H9 (cell line): ENCODE measurements around the gene MLLT3. TPM values are rescaled to one million over a fixed set of nuclear protein-coding genes. Genes with fewer than 3 reads are reported as not detected.

Source experiments
- DNase-seq: peaks from one replicate; pipeline ENCODE4 v3.0.0-alpha.2; 2017
- H2AFZ ChIP-seq: one replicate; pipeline ENCODE4 v1.6.1; 2013; ENCODE audit warnings: mild to moderate bottlenecking, low read length, control low read depth, moderate library complexity
- H2AK5ac ChIP-seq: 2 replicates; pipeline ENCODE4 v1.6.1; 2013; ENCODE audit warnings: low read length, control low read depth, mixed read lengths; ENCODE audit not compliant: insufficient read length
- H2BK120ac ChIP-seq: one replicate; pipeline ENCODE4 v1.6.1; 2013; ENCODE audit warnings: low read depth, mild to moderate bottlenecking, low read length, control low read depth, inconsistent platforms; ENCODE audit not compliant: poor library complexity, severe bottlenecking
- H2BK12ac ChIP-seq: 2 replicates; pipeline ENCODE4 v1.6.1; 2013; ENCODE audit warnings: low read length, control low read depth, mixed read lengths, low read depth; ENCODE audit not compliant: insufficient read length
- H2BK15ac ChIP-seq: 2 replicates; pipeline ENCODE4 v1.6.1; 2013; ENCODE audit warnings: low read depth, low read length, control low read depth
- H2BK20ac ChIP-seq: one replicate; pipeline ENCODE4 v1.6.1; 2013; ENCODE audit warnings: low read depth, mild to moderate bottlenecking, low read length, control low read depth, inconsistent platforms; ENCODE audit not compliant: poor library complexity, severe bottlenecking
- H2BK5ac ChIP-seq: 2 replicates; pipeline ENCODE4 v1.6.1; 2013; ENCODE audit warnings: low read length, control low read depth, mixed read lengths; ENCODE audit not compliant: insufficient read length
- H3K14ac ChIP-seq: 2 replicates; pipeline ENCODE4 v1.6.1; 2013; ENCODE audit warnings: low read length, control low read depth; ENCODE audit not compliant: insufficient read depth
- H3K18ac ChIP-seq: 2 replicates; pipeline ENCODE4 v1.6.1; 2013; ENCODE audit warnings: low read depth, mild to moderate bottlenecking, mixed read lengths, low read length, control low read depth; ENCODE audit not compliant: insufficient read length
- H3K23ac ChIP-seq: 2 replicates; pipeline ENCODE4 v1.6.1; 2013; ENCODE audit warnings: low read length, control low read depth, mixed read lengths, low read depth; ENCODE audit not compliant: insufficient read length
- H3K23me2 ChIP-seq: 2 replicates; pipeline ENCODE4 v1.6.1; 2013; ENCODE audit warnings: low read depth, mild to moderate bottlenecking, mixed read lengths, low read length, control low read depth; ENCODE audit not compliant: insufficient read length, poor library complexity, severe bottlenecking
- H3K27ac ChIP-seq: 2 replicates; pipeline ENCODE4 v1.5.1; 2013; ENCODE audit warnings: low read length, control low read depth, mixed read lengths, low read depth; ENCODE audit not compliant: insufficient read length
- H3K27me3 ChIP-seq: 2 replicates; pipeline ENCODE4 v1.6.1; 2013; ENCODE audit warnings: low read length, control low read depth, inconsistent platforms; ENCODE audit not compliant: insufficient read depth
- H3K4ac ChIP-seq: 2 replicates; pipeline ENCODE4 v1.6.1; 2013; ENCODE audit warnings: low read depth, mild to moderate bottlenecking, control low read depth, inconsistent platforms, low read length, moderate library complexity
- H3K4me1 ChIP-seq: 2 replicates; pipeline ENCODE4 v1.6.1; 2013; ENCODE audit warnings: low read length, control low read depth, inconsistent platforms; ENCODE audit not compliant: insufficient read depth
- H3K4me2 ChIP-seq: 2 replicates; pipeline ENCODE4 v1.6.1; 2013; ENCODE audit warnings: low read length, control low read depth, mixed read lengths; ENCODE audit not compliant: insufficient read length, insufficient read depth
- H3K56ac ChIP-seq: 2 replicates; pipeline ENCODE4 v1.6.1; 2013; ENCODE audit warnings: low read depth, mild to moderate bottlenecking, mixed read lengths, low read length, control low read depth; ENCODE audit not compliant: insufficient read length
- H3K79me1 ChIP-seq: 2 replicates; pipeline ENCODE4 v1.6.1; 2013; ENCODE audit warnings: low read depth, mild to moderate bottlenecking, moderate library complexity, low read length, control low read depth, inconsistent platforms; ENCODE audit not compliant: insufficient read depth, poor library complexity, severe bottlenecking
- H3K79me2 ChIP-seq: 2 replicates; pipeline ENCODE4 v1.6.1; 2013; ENCODE audit warnings: low read length, control low read depth, inconsistent platforms; ENCODE audit not compliant: insufficient read depth
- H3K9ac ChIP-seq: 2 replicates; pipeline ENCODE4 v1.6.1; 2013; ENCODE audit warnings: low read length, control low read depth, mixed read lengths; ENCODE audit not compliant: insufficient read length; ENCODE audit errors: extremely low read depth
- H3K9me3 ChIP-seq: one replicate; pipeline ENCODE4 v1.6.1; 2013; ENCODE audit warnings: low read depth, low read length, inconsistent platforms; ENCODE audit not compliant: control insufficient read depth
- H3T11ph ChIP-seq: one replicate; pipeline ENCODE4 v1.6.1; 2013; ENCODE audit warnings: mild to moderate bottlenecking, low read length, control low read depth, inconsistent platforms
- H4K20me1 ChIP-seq: one replicate; pipeline ENCODE4 v1.6.1; 2013; ENCODE audit not compliant: control insufficient read depth, insufficient read length, insufficient read depth
- H4K5ac ChIP-seq: 2 replicates; pipeline ENCODE4 v1.6.1; 2013; ENCODE audit warnings: low read depth, mild to moderate bottlenecking, mixed read lengths, low read length, control low read depth; ENCODE audit not compliant: insufficient read length
- H4K8ac ChIP-seq: replicated peaks from 2 replicates; pipeline ENCODE4 v1.6.1; 2013; ENCODE audit warnings: low read length, control low read depth, mixed read lengths, low read depth; ENCODE audit not compliant: insufficient read length
- H4K91ac ChIP-seq: 2 replicates; pipeline ENCODE4 v1.6.1; 2013; ENCODE audit warnings: low read depth, mild to moderate bottlenecking, moderate library complexity, mixed read lengths, low read length, control low read depth; ENCODE audit not compliant: insufficient read length
- H3K27ac Mint-ChIP-seq, 3 experiments: 2 replicates in 2 of 3; 3 replicates in 1 of 3; pipeline ENCODE4 v1.8.0; 2020 to 2021; ENCODE audit warnings: mixed read lengths in 3 of 3, mild to moderate bottlenecking in 1 of 3, moderate library complexity in 1 of 3
- H3K27me3 Mint-ChIP-seq: 2 replicates; pipeline ENCODE4 v1.8.0; 2021; ENCODE audit warnings: low read depth, mild to moderate bottlenecking, moderate library complexity, mixed read lengths
- H3K36me3 Mint-ChIP-seq, 3 experiments: 2 replicates in 2 of 3; 3 replicates in 1 of 3; pipeline ENCODE4 v1.8.0; 2020 to 2021; ENCODE audit warnings: low read depth in 3 of 3, mixed read lengths in 3 of 3; ENCODE audit not compliant: insufficient read depth in 1 of 3
- H3K4me1 Mint-ChIP-seq, 2 experiments: 2 replicates each; pipeline ENCODE4 v1.8.0; 2020; ENCODE audit warnings: mixed read lengths in 2 of 2
- H3K4me3 Mint-ChIP-seq, 2 experiments: 2 replicates in 1 of 2; 3 replicates in 1 of 2; pipeline ENCODE4 v1.8.0; 2020 to 2021; ENCODE audit warnings: mild to moderate bottlenecking in 2 of 2, mixed read lengths in 2 of 2, moderate library complexity in 1 of 2
- H3K9me3 Mint-ChIP-seq, 2 experiments: 2 replicates in 1 of 2; 3 replicates in 1 of 2; pipeline ENCODE4 v1.8.0; 2020; ENCODE audit warnings: mild to moderate bottlenecking in 2 of 2, mixed read lengths in 2 of 2, moderate library complexity in 1 of 2
- WGBS: extraction: QIAGEN DNeasy Blood & Tissue Kit; methylation state at CpG from one replicate; pipeline ENCODE4 v1.1.7; 2013; ENCODE audit warnings: missing lambda C conversion rate, low lambda C conversion rate, mixed read lengths; ENCODE audit not compliant: insufficient read length; ENCODE audit errors: extremely low coverage; 5-methylcytosine and 5-hydroxymethylcytosine counted together
- total RNA-seq: library from RNA; stranded (reverse); gene quantifications from 2 replicates; pipeline ENCODE4 v1.2.1, GENCODE V29; 2021
- TF ChIP-seq, protein P1 (sequence below): fragments of 200-600 bp; sonication (generic); conservative IDR thresholded peaks from 3 replicates; pipeline ENCODE4 v1.8.0; 2021; ENCODE audit warnings: antibody characterized with exemption, mild to moderate bottlenecking

The MLLT3 gene
- total RNA-seq, 1 experiment from 2014 or later = 3.9 TPM

DNA sequence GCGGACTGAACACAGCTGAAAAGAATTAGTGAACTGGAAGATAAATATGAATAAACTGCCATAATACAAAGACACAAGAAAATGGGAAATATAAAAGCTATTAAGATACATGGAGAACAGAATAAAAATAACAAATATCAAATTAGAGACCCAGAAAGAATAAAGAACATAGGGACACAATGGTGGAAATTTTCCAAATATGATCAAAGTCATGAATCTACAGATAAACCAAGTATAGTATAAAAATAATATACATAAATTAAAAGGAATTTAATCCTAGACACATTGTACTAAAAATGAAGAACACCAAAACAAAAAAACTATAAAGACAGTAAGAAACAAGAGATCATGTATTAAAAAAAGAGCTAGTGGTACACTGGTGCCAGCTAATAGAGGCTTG, 194.9 kb downstream of the MLLT3 start:
- H2AK5ac ChIP-seq = no peak overlapping the region
- H2BK12ac ChIP-seq = no peak overlapping the region
- no peaks in the 10 kb centered on the region for H3K4me1 Mint-ChIP-seq
- DNase-seq = no peak
- H3K4ac ChIP-seq = no peak overlapping the region
- H3K14ac ChIP-seq = no peak overlapping the region
- H3K23me2 ChIP-seq = no peaks in the 10 kb centered on the region
- H2BK15ac ChIP-seq = no peak overlapping the region
- H3K18ac ChIP-seq = no peak overlapping the region
- H3K9ac ChIP-seq = no peak overlapping the region
- no peaks in the 10 kb centered on the region for H3K27me3 ChIP-seq
- H3K4me3 Mint-ChIP-seq = no peak overlapping the region
- no peak overlapping the region for H2AFZ ChIP-seq
- H3K23ac ChIP-seq = no peak overlapping the region
- WGBS = no CpG with 5 or more reads among the region's 1 CpG
- no peak overlapping the region for H4K8ac ChIP-seq
- H3K79me2 ChIP-seq = no peaks in the 10 kb centered on the region
- no peak overlapping the region for H4K5ac ChIP-seq
- no peaks in the 10 kb centered on the region for H3K27me3 Mint-ChIP-seq
- no peaks in the 10 kb centered on the region for H3K36me3 Mint-ChIP-seq
- H2BK120ac ChIP-seq = no peak overlapping the region
- no peak overlapping the region for H3K4me2 ChIP-seq
- no peaks in the 10 kb centered on the region for H3K79me1 ChIP-seq
- no peak overlapping the region for H3T11ph ChIP-seq
- TF ChIP-seq, protein P1, sequence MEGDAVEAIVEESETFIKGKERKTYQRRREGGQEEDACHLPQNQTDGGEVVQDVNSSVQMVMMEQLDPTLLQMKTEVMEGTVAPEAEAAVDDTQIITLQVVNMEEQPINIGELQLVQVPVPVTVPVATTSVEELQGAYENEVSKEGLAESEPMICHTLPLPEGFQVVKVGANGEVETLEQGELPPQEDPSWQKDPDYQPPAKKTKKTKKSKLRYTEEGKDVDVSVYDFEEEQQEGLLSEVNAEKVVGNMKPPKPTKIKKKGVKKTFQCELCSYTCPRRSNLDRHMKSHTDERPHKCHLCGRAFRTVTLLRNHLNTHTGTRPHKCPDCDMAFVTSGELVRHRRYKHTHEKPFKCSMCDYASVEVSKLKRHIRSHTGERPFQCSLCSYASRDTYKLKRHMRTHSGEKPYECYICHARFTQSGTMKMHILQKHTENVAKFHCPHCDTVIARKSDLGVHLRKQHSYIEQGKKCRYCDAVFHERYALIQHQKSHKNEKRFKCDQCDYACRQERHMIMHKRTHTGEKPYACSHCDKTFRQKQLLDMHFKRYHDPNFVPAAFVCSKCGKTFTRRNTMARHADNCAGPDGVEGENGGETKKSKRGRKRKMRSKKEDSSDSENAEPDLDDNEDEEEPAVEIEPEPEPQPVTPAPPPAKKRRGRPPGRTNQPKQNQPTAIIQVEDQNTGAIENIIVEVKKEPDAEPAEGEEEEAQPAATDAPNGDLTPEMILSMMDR = no peak
- no peaks in the 10 kb centered on the region for H3K4me1 ChIP-seq
- H3K56ac ChIP-seq = no peak overlapping the region
- H3K27ac Mint-ChIP-seq = no peak overlapping the region
- H3K27ac ChIP-seq = no peak overlapping the region
- H3K9me3 Mint-ChIP-seq = no peaks in the 10 kb centered on the region
- no peaks in the 10 kb centered on the region for H3K9me3 ChIP-seq
- H2BK20ac ChIP-seq = no peak overlapping the region
- no peak overlapping the region for H2BK5ac ChIP-seq
- H4K20me1 ChIP-seq = no peaks in the 10 kb centered on the region
- H4K91ac ChIP-seq = no peak overlapping the region
